Uterus (tissue), 2 donors: ENCODE results near the gene MRPS6.

Experiments used
- CTCF ChIP-seq, 4 experiments: fragments of 200-600 bp in 2 of 4; fragments of 450-650 bp in 2 of 4; sonication (generic) in 2 of 4; IDR thresholded peaks; one replicate each; pipeline ENCODE4 v1.5.1; 2016 to 2019; ENCODE audit warnings: antibody characterized with exemption in 4 of 4, mild to moderate bottlenecking in 2 of 4, moderate library complexity in 1 of 4
- POLR2A ChIP-seq, 2 donors: fragments of 450-650 bp; IDR thresholded peaks; one replicate each; pipeline ENCODE4 v1.6.1; 2016; ENCODE audit warnings: antibody characterized with exemption in 2 of 2, mild to moderate bottlenecking in 1 of 2, moderate library complexity in 1 of 2

GRCh38 chr21:34191876-34192275 is 118.5 kb downstream of the MRPS6 start:
- TF ChIP-seq CTCF (IDR thresholded peaks at IDR 0.05) (no peak), POLR2A (IDR thresholded peaks at IDR 0.05) (no peak)
